ENCODE results near the gene SIL1.
"Not testable (repeated sequence)": the region's sequence is repeated elsewhere in the genome, so short reads cannot be mapped to it uniquely, and the experiment has no call there.

SIL1 gene

GRCh38 chr5:139137697-139138096 is 60.5 kb downstream of the SIL1 start:
- no peak for DNase-seq

DNA sequence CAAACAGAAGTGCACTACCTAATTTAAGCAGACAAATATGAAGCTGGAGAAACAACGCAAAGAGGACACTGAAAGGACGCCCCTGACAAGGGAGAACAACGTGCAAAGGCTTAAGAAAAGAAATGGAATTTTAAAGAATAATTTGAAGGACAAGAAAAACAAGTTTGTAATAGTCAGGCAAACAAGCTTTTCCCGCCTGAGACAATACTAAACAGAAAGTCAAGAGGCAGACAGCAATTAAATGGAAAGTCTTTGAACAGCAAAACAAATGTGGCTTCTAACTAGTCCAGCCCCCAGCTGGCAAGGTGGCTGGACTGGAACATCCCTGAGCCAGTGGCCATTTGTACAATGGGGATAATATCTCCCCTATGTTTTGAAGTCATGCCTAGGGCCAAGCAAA is 63.3 kb downstream of the SIL1 start:
- no peak for DNase-seq

DNA sequence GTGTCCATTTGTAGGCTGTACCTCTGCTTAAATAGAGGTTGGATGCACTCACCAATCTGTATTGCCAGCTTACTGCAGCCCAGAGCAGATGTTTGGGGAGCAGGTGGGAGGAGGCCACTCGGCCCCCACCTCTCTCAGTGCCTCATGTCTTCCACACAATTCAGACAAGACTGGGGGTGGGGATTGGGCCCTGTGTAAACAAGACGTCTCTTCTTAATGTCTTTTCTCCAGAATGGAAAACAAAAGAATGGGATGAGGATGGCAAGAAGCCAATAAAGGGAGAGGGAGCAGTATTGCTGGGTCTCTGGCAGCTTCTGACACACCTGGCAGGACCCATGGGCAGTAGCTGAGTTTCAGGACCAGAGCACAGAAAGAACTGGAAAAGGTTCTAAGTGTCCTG is 64.9 kb downstream of the SIL1 start:
- no peak for DNase-seq

DNA sequence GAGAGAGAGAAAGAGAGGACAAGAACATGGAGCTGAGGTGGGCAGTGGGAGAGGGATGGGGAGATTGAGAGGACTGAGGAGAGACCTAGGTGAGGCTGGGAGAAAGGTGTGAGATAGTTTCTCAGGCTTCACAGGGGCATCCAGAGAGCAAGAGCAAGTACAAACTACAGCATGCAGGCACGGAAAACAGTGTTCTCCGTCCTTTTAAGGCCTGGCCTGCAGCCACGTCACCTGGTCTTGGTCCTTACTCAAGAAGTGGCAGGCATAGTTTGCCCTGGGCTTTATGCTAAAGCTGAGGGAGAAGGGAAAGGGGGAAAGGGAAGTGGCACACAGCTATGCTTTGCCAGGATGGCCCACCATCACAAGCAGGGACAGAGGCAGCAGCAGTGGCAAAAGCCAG is 65.7 kb downstream of the SIL1 start:
- no peak for DNase-seq

DNA sequence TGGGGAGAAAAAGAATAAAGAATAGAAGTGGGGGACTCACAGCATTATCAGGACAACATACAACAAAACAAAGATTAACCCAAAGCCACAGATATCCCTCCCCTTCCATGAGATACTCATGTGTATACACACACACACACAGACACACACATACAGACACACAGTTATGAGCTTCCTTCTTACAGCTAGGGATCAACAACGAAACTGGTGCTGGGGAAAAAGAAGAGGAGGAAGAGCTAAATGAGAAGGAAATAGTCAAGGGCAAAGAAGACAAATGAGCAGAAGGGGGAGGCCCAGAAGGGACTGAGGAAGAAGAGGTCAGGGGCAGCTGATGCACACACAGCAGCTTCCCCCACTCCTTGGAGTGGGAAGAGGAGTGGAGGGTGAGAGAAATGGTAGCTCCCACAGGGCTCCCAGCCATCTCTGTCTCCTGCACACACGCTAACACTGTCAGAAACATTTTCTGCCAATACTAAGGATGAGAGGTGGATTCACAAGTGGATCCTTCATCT is 66.2 kb downstream of the SIL1 start:
- DNase-seq, result no peak

GRCh38 chr5:139131465-139131864 is 66.7 kb downstream of the SIL1 start:
- no peak for DNase-seq

- DNase-seq, result no peak
Observed at GRCh38 chr5:139131062-139131461, 67.1 kb downstream of the SIL1 start.

- no peak for DNase-seq
Observed at GRCh38 chr5:139130214-139130613, 68.0 kb downstream of the SIL1 start.

DNA sequence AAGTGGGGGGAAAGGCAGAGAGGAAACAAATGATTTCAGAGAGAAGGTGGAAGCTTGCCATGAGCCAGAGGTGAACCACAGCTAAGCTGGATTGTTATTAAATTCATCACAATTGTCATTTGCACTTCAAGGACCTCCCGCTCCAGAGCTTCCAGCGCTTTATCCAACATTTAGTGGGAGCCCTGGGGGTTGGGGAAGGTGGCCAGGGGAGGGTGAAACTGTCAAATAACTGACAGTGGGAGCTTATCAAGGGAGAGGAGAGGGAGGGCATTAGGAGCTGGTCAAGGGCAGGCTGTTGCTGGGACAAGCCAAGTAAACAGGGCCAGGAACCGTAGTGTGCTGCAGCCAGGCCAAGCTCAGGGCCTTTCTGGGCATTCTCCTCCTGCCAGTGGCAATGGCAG is 71.5 kb downstream of the SIL1 start:
- no peak for DNase-seq

- no peak for DNase-seq
Observed at GRCh38 chr5:139125991-139126390, 72.2 kb downstream of the SIL1 start.

GRCh38 chr5:139124774-139125520 is 73.2 kb downstream of the SIL1 start:
- DNase-seq, result no peak

- DNase-seq, result no peak
Observed at GRCh38 chr5:139121120-139121519, 77.0 kb downstream of the SIL1 start.

GRCh38 chr5:139120521-139120920 is 77.6 kb downstream of the SIL1 start:
- DNase-seq, result no peak

GRCh38 chr5:139118804-139119203 is 79.4 kb downstream of the SIL1 start:
- no peak for DNase-seq

GRCh38 chr5:139117342-139117884 is 80.8 kb downstream of the SIL1 start:
- DNase-seq, result no peak

GRCh38 chr5:139116100-139116655 is 82.0 kb downstream of the SIL1 start:
- DNase-seq, result no peak

DNA sequence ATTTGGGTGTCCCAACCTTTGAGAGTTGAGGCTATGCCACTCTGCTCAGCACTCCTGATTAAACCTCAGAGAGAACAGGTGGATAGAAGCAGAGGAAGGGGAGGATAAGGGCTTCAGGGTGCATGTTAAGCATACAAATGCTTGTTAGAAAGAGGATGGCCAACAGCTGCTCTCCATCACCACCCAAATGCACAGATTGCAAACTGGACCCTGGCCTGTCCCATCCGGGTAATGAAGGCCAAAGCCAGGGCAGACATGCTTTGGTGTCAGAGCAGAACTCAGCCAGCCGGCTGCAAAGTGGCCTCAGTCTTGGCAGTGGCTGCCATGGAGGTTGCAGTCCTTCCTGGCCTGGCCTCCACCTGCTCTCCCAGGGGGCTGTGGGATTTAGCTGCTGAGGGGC is 84.3 kb downstream of the SIL1 start:
- no peak for DNase-seq

DNA sequence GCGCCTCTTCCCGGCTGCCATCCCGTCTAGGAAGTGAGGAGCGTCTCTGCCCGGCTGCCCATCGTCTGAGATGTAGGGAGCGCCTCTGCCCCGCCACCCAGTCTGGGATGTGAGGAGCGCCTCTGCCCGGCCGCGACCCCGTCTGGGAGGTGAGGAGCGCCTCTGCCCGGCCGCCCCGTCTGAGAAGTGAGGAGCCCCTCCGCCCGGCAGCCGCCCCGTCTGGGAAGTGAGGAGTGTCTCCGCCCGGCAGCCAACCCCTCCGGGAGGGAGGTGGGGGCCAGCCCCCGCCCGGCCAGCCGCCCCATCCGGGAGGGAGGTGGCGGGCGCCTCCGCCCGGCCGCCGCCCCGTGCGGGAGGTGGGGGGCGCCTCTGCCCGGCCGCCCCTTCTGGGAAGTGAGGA is 85.8 kb downstream of the SIL1 start:
- not testable (repeated sequence) for DNase-seq

GRCh38 chr5:139110526-139111168 is 87.5 kb downstream of the SIL1 start:
- no peak for DNase-seq

- DNase-seq, result no peak
Observed at GRCh38 chr5:139108063-139108824, 89.9 kb downstream of the SIL1 start.

DNA sequence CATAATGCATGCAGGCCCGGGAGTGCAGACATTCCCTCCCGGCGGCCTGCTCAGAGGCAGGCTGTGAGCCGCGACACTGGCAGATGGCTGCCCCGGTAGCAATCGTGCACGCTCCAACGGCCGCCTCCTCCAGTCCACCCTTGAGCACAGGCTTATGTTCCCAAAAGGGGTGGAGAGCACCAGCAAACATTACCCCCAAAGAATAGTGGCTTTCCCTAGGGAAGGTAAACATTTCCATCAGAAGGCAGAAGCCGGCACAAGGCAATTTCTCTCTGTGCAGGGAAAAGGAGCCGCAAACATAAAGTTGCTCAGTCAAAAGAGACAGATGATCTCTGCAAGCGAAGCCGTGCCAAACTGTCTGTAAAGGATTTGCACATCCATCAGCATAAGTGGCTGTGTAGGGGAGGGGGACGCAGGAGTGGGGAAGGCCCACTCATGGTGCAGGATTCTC is 92.5 kb downstream of the SIL1 start:
- no peak for DNase-seq

- no peak for DNase-seq
Observed at GRCh38 chr5:139104577-139105276, 93.4 kb downstream of the SIL1 start.
